ENCODE results near the gene GFRA1.

GFRA1 gene

GRCh38 chr10:116101616-116102315 lies 171.2 kb downstream of the GFRA1 start:
- TF ChIP-seq CTCF (IDR thresholded peaks at IDR 0.05), result no peak

GRCh38 chr10:116100984-116101383 lies 172.0 kb downstream of the GFRA1 start:
- no peak for TF ChIP-seq CTCF (IDR thresholded peaks at IDR 0.05)

GRCh38 chr10:116099023-116099420 lies 174.0 kb downstream of the GFRA1 start:
- no peak for TF ChIP-seq CTCF (IDR thresholded peaks at IDR 0.05)

- TF ChIP-seq CTCF (IDR thresholded peaks at IDR 0.05), result no peak
Measured at GRCh38 chr10:116098411-116099022, 174.5 kb downstream of the GFRA1 start.

- no peak for TF ChIP-seq CTCF (IDR thresholded peaks at IDR 0.05)
Measured at GRCh38 chr10:116097239-116097784, 175.7 kb downstream of the GFRA1 start.

GRCh38 chr10:116096526-116096925 lies 176.5 kb downstream of the GFRA1 start:
- TF ChIP-seq CTCF (IDR thresholded peaks at IDR 0.05), result no peak

- TF ChIP-seq CTCF (IDR thresholded peaks at IDR 0.05), result no peak
Measured at GRCh38 chr10:116094356-116094755, 178.7 kb downstream of the GFRA1 start.

Measured in LNCAP (cell line).